A673 (cell line): ENCODE data around the gene PLCG2. TPM values are rescaled to one million over a fixed set of nuclear protein-coding genes. Genes with fewer than 3 reads are reported as not detected.

ENCODE experiments used
- BruUV-seq: library from RNA; stranded (reverse); fragments of 400-500 nt; replicated peaks from 2 replicates; lab custom pipeline; 2021; lab: Mats Ljungman, UMichigan
- CTCF ChIA-PET: fragments of 300-600 bp; sonication (Branson Sonifier 250); formaldehyde crosslinking; loops from one replicate; lab custom pipeline; 2022; ENCODE audit warnings: antibody characterized with exemption; lab: Charles Lee
- POLR2A ChIA-PET: fragments of 300-600 bp; sonication (Branson Sonifier 250); formaldehyde crosslinking; loops from one replicate; lab custom pipeline; 2022; ENCODE audit warnings: antibody characterized with exemption; ENCODE audit not compliant: low non-redundant PET; lab: Charles Lee
- DNase-seq: peaks from one replicate; pipeline ENCODE4 v3.0.0-alpha.2; 2015; ENCODE audit warnings: low spot score
- H3K27ac ChIP-seq: fragments of 200-600 bp; sonication (generic); 2 replicates; pipeline ENCODE4 v1.5.1; 2016; ENCODE audit warnings: mixed run types, low read depth, mild to moderate bottlenecking, mixed read lengths, antibody characterized with exemption, low read length; ENCODE audit not compliant: poor library complexity, severe bottlenecking
- H3K27me3 ChIP-seq: fragments of 200-600 bp; sonication (generic); replicated peaks from 2 replicates; pipeline ENCODE4 v1.6.1; 2017; ENCODE audit warnings: mixed run types, low read depth, mild to moderate bottlenecking, mixed read lengths, antibody characterized with exemption, low read length; ENCODE audit not compliant: insufficient read depth, poor library complexity
- H3K36me3 ChIP-seq: fragments of 200-600 bp; sonication (generic); 2 replicates; pipeline ENCODE4 v1.6.1; 2016; ENCODE audit warnings: mixed run types, mild to moderate bottlenecking, mixed read lengths, antibody characterized with exemption, low read length; ENCODE audit not compliant: insufficient read depth, poor library complexity, severe bottlenecking
- H3K4me1 ChIP-seq: fragments of 200-600 bp; sonication (generic); 2 replicates; pipeline ENCODE4 v1.6.1; 2017; ENCODE audit warnings: mixed run types, mild to moderate bottlenecking, mixed read lengths, antibody characterized with exemption, low read length; ENCODE audit not compliant: insufficient read depth, poor library complexity, severe bottlenecking
- H3K4me3 ChIP-seq: fragments of 200-600 bp; sonication (generic); 2 replicates; pipeline ENCODE4 v1.5.1; 2016; ENCODE audit warnings: low read depth, mixed run types, mild to moderate bottlenecking, mixed read lengths, low read length; ENCODE audit not compliant: poor library complexity, severe bottlenecking
- H3K9me3 ChIP-seq: fragments of 200-600 bp; sonication (generic); 2 replicates; pipeline ENCODE4 v1.6.1; 2016; ENCODE audit warnings: mixed run types, low read depth, mild to moderate bottlenecking, mixed read lengths, antibody characterized with exemption, low read length; ENCODE audit not compliant: poor library complexity, severe bottlenecking
- EZH2 ChIP-seq: fragments of 200-600 bp; sonication (generic); IDR thresholded peaks from 2 replicates; pipeline ENCODE4 v1.6.1; 2017; ENCODE audit warnings: borderline replicate concordance, low read depth, mild to moderate bottlenecking, mixed read lengths, antibody characterized with exemption, low read length; ENCODE audit not compliant: poor library complexity, severe bottlenecking
- intact Hi-C: fragments of 100-400 bp; cut with micrococcal nuclease; formaldehyde crosslinking; loops from one replicate; pipeline ENCODE4 v1.10.0; 2022; ENCODE audit not compliant: unreplicated experiment
- total RNA-seq: library from RNA; stranded (reverse); gene quantifications from 2 replicates; pipeline ENCODE4 v1.2.3, GENCODE V29; 2021
- TF ChIP-seq, protein P1 (sequence below): fragments of 300-800, 200-600 bp; sonication (generic); conservative IDR thresholded peaks from 2 replicates; pipeline ENCODE4 v1.5.1; 2017; ENCODE audit warnings: low read depth, mild to moderate bottlenecking, antibody characterized with exemption, low read length, moderate library complexity, mixed read lengths

PLCG2 gene
- total RNA-seq, 1 experiment from 2014 or later: 9.6 TPM

DNA sequence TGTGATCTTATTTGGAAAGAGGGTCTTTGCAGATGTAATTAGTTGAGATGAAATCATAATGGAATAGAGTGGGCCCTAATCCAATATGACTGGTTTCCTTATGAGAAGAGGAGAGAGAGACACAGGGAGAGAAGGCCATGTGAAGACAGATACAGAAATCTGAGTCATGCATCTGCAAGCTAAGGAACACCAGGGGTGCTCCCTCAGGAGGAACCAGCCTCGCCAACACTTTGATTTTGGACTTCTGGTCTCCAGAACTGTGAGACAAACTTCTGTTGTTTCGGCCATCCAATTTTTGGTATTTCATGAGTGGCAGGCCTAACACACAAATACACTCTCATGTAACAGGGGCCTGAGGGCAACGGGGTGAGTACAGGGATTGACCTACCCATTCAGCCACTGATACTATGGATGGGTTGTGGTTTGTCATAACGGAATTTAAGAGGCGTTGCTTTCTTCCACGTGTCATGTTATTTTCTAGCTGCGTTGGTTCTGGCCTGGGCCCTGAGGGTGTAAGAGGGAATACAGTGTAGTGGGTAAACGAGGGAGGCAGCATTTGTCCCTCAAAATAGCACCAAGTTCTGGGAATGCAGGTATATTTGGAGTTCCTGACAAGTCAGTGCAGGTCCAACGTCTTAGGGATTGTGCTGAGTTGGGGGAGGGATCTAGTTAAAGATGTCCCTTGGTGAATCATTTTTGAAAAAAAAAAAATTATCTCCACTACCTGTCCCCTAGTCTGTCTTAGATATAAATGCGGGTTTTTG, 17.7 kb downstream of the PLCG2 start:
- intact Hi-C loops: no loop called here
- Histone ChIP-seq H3K27ac (no peak overlapping the region), H3K9me3 (no peaks in the 10 kb centered on the region), H3K27me3 (no peaks in the 10 kb centered on the region), H3K36me3 (no peaks in the 10 kb centered on the region), H3K4me3 (no peak overlapping the region), H3K4me1 (peaks cover 14% of the 10 kb centered on the region)
- CTCF ChIA-PET: no interaction called here
- TF ChIP-seq EZH2: no peak
- TF ChIP-seq, protein P1, sequence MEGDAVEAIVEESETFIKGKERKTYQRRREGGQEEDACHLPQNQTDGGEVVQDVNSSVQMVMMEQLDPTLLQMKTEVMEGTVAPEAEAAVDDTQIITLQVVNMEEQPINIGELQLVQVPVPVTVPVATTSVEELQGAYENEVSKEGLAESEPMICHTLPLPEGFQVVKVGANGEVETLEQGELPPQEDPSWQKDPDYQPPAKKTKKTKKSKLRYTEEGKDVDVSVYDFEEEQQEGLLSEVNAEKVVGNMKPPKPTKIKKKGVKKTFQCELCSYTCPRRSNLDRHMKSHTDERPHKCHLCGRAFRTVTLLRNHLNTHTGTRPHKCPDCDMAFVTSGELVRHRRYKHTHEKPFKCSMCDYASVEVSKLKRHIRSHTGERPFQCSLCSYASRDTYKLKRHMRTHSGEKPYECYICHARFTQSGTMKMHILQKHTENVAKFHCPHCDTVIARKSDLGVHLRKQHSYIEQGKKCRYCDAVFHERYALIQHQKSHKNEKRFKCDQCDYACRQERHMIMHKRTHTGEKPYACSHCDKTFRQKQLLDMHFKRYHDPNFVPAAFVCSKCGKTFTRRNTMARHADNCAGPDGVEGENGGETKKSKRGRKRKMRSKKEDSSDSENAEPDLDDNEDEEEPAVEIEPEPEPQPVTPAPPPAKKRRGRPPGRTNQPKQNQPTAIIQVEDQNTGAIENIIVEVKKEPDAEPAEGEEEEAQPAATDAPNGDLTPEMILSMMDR: no peak
- DNase-seq: no peak
- BruUV-seq: no TSS peak
- POLR2A ChIA-PET: no interaction called here

DNA sequence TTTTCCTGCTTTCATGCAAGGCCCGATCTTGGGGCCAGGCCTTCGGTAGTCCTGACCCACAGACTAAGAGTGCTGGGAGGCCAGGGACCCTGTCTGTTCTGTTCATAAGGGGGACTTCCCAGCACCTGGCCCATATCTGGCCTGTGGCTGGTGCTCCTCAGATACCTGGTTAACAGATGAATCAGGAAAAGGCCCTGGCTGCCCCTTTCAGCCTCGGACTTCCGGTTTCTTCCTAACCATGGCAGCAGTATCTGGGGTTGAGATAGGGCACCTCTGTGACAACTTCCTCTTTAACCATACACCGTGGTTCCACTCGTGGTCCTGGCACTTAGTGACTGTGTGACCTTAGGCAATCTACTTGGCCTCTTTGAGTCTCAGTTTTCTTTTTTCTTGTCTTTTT, 18.4 kb downstream of the PLCG2 start:
- H3K27me3 ChIP-seq: no peaks in the 10 kb centered on the region
- no peak for DNase-seq
- peaks cover 14% of the 10 kb centered on the region for H3K4me1 ChIP-seq
- intact Hi-C loops: no loop called here
- ChIA-PET CTCF (no interaction called here), POLR2A (no interaction called here)
- H3K27ac ChIP-seq: no peak overlapping the region
- H3K4me3 ChIP-seq: no peak overlapping the region
- BruUV-seq: no TSS peak
- TF ChIP-seq, protein P1: no peak
- TF ChIP-seq EZH2: no peak
- H3K9me3 ChIP-seq: no peaks in the 10 kb centered on the region
- H3K36me3 ChIP-seq: no peaks in the 10 kb centered on the region

DNA sequence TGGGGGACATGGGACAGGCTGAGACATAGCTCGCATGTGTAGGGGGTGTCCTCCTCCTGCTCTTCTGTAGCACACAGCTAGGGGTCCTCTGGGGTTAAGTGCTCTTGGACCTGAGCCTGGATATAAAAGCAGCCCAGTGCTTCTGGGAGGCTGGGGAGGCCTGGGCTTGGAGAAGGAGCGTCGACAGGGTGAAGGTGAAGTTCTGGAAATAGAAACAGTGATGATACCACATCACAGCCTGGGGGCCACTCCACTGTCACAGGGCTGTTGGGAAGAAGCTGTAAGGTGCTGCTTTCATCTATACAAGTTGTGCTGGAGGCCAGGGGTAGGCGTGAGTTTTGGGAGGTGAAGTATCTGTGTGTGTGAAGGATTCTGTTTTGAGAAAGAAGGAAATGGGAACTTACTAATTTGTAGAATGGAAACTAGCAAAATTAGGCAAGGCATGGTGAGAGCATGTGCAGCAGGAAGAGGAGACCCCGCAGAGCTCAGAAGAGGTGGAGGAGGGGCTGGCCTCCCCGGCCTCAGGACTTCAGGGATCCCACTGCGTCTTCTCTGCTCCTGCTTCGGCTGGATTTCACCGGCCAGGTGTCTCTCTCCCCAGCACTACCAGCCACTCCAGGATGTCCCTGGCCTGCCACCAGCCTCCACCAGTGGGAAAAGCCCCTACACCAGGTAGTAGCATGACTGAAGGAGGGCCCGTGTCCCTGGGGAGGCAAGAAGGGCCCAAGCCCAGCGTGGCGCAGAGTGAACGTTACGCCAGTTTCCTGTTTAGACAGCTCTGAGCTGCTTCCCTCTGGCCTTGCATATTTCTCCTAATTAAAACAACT, 19.4 kb downstream of the PLCG2 start:
- intact Hi-C loops: no loop called here
- no peaks in the 10 kb centered on the region for H3K36me3 ChIP-seq
- peak; percentile 84 for DNase-seq

More for the DNA sequence above, 19.4 kb downstream of the PLCG2 start:
- ChIA-PET POLR2A (no interaction called here), CTCF (no interaction called here)
- H3K9me3 ChIP-seq: no peaks in the 10 kb centered on the region
- no peak overlapping the region for H3K4me3 ChIP-seq
- H3K27ac ChIP-seq: peak overlapping the region; percentile 15
- TF ChIP-seq EZH2: no peak
- TF ChIP-seq, protein P1: no peak
- peaks cover 14% of the 10 kb centered on the region for H3K4me1 ChIP-seq
- no peaks in the 10 kb centered on the region for H3K27me3 ChIP-seq
- BruUV-seq: no TSS peak
